SK-N-SH (cell line): ENCODE results near the gene HELB. TPM values are rescaled to one million over a fixed set of nuclear protein-coding genes. Genes with fewer than 3 reads are reported as not detected.

Source experiments
- CHD2 ChIP-seq: fragments of 150-350 bp; IDR thresholded peaks from 2 replicates; pipeline ENCODE4 v1.6.1; 2018; ENCODE audit warnings: low read length; ENCODE audit not compliant: partially characterized antibody
- CTCF ChIP-seq: fragments of 200-600 bp; sonication (generic); IDR thresholded peaks from 2 replicates; pipeline ENCODE4 v1.6.1; 2017; ENCODE audit warnings: antibody characterized with exemption, mild to moderate bottlenecking, moderate library complexity
- EP300 ChIP-seq, 2 experiments: IDR thresholded peaks; 2 replicates each; pipeline versions ENCODE4 v1.4.0 to v1.6.1; 2012; ENCODE audit warnings: borderline replicate concordance in 1 of 2, low read depth in 1 of 2, low read length in 1 of 2
- IRF3 ChIP-seq: fragments of 150-350 bp; IDR thresholded peaks from 2 replicates; pipeline ENCODE4 v1.6.1; 2016; ENCODE audit warnings: mild to moderate bottlenecking, low read depth, low read length
- JUND ChIP-seq: IDR thresholded peaks from 2 replicates; pipeline ENCODE4 v1.4.0; 2012
- MXI1 ChIP-seq: IDR thresholded peaks from 2 replicates; pipeline ENCODE4 v1.6.1; 2012; ENCODE audit warnings: mild to moderate bottlenecking, low read depth, low read length, improper control_type of control experiment
- RAD21 ChIP-seq: IDR thresholded peaks from 2 replicates; pipeline ENCODE4 v1.6.1; 2012; ENCODE audit warnings: mild to moderate bottlenecking, low read length
- REST ChIP-seq: IDR thresholded peaks from 2 replicates; pipeline ENCODE4 v1.6.1; 2012; ENCODE audit warnings: mild to moderate bottlenecking, low read depth, low read length, moderate library complexity
- SMC3 ChIP-seq: IDR thresholded peaks from 2 replicates; pipeline ENCODE4 v1.6.1; 2012; ENCODE audit warnings: low read depth, low read length, improper control_type of control experiment
- USF1 ChIP-seq: IDR thresholded peaks from 2 replicates; pipeline ENCODE4 v1.4.0; 2012; ENCODE audit warnings: low read depth, borderline replicate concordance
- YY1 ChIP-seq: IDR thresholded peaks from 2 replicates; pipeline ENCODE4 v1.4.0; 2012; ENCODE audit warnings: low read depth, mild to moderate bottlenecking
- ZBTB33 ChIP-seq: IDR thresholded peaks from 2 replicates; pipeline ENCODE4 v1.4.0; 2012; ENCODE audit warnings: low read depth, borderline replicate concordance
- polyA plus RNA-seq, 3 experiments: library from polyadenylated mRNA; depleted of rRNA; stranded (reverse); fragments of >200 nt; gene quantifications; 2 replicates each; pipeline ENCODE4 v1.2.3, GENCODE V29; 2012

The HELB gene
- polyA plus RNA-seq, 1 of the 3 experiments (the other 2 are of a cell fraction), result 0.38 TPM

- TF ChIP-seq IRF3 (no peak), CHD2 (no peak), JUND (no peak), MXI1 (no peak), RAD21 (peak; percentile 74), REST (no peak), SMC3 (peak; percentile 60), EP300 (IDR thresholded peaks at IDR 0.05; ENCODE audit: borderline replicate concordance in 1 of 2, low read depth in 1 of 2, low read length in 1 of 2) (no peak), USF1 (no peak), YY1 (no peak), ZBTB33 (no peak), CTCF (peak; percentile 82)
These were observed 32.4 kb upstream of the HELB start (continued) for GRCh38 chr12:66269757-66270383.
